ENCODE measurements around the gene CNTN4.

The CNTN4 gene

GRCh38 chr3:3080309-3080708, 981.6 kb downstream of the CNTN4 start:
- DNase-seq = no peak

- no peak for DNase-seq
Observed at GRCh38 chr3:3081381-3082233, 982.9 kb downstream of the CNTN4 start.

- no peak for DNase-seq
Observed at GRCh38 chr3:3082234-3082924, 983.7 kb downstream of the CNTN4 start.

DNA sequence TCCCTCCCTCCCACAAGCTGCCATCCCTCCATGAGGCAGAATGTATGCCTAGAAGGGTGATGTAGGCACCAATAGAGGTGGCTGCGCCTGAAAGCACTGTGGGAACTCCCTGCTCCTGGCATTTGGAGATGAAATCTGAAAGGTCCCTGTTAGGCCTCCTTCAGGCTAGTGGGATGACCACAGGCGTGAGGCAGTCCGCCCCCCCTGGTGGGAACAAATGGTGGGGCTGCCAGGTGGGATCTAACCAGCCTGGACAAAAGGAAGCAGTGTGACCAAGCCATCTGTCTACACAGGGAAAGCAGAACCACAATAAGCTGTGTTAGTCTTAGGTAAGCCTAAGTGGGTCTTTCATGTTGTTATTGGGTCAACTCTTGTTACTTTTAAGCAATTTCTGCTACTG, 986.2 kb downstream of the CNTN4 start:
- no peak for DNase-seq

- DNase-seq = no peak
Observed at GRCh38 chr3:3085782-3086181, 987.1 kb downstream of the CNTN4 start.

GRCh38 chr3:3086239-3086638, 987.6 kb downstream of the CNTN4 start:
- DNase-seq = no peak

- no peak for DNase-seq
Observed at GRCh38 chr3:3087279-3087678, 988.6 kb downstream of the CNTN4 start.

DNA sequence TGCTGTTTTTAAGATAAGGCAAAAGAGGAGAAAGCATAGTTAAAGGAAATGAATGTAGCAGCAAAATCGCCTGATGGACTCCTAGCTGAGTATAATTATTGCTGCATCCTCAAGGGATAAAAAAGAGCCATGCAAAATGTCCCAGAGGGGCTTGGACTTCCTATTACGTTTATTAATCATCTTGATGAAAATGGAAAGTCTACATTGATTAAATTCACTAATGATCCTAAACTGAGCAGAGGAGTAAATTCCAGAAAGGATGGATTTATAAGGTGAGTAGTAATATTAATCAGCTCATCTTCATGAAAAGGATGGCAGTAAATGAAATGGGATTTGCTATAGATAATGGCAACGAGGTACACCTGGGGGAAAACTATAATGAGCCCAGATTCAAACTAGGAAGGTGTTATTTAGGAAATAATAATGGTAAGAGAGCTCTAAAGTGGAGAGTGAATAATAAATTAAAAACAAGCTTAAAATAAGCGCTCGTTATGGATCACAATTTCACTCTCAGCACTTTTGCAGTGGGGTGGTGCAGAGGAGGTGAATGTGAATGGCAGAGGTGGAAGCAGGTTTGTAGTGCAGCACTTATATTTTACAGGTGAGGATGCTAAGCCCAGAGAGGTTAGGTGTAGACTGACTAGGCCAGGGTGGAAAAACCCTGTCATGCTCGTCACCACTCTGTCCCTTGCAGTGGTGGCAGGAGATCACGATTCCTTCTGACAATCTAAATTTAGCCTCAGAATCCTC, 989.2 kb downstream of the CNTN4 start:
- no peak for DNase-seq

DNA sequence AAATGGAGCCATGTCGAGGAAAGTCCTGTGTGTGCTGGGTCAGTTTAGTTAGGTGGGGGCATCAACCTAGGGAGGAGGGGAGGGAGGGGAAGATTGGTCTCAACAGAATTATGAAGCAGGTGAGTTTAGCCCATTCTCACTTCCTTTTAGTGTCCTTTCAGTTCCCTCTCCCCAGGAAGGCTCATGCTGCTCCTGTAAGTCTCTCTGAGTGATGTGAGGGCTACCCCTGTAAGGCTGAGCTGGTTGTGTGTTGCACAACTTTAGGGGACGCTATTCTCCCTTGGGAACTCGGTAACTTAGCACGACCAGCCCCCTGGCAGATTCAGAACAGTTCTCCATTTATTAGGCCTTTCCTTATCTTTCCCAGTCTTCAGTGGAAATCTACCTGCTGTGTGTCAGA, 990.4 kb downstream of the CNTN4 start:
- no peak for DNase-seq

DNA sequence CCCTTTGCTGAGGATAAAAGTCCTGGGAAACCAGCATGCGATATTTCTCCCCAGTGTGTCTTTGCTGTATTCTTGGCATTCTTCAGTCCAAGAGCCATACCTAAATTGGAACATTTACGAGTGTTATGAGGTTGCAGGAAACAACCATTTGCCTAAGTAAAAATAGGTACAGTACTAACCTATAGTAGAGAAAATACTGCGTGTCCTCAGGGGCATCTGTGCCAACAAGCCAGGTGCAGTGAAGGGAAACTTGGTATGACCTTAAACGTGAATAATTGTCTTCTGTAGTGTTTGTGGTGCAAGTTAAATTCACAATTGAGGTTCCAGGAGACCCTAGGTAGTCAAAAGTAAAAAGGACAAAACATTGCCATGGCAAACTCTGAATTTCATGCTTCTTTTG, 999.3 kb downstream of the CNTN4 start:
- DNase-seq = no peak

DNA sequence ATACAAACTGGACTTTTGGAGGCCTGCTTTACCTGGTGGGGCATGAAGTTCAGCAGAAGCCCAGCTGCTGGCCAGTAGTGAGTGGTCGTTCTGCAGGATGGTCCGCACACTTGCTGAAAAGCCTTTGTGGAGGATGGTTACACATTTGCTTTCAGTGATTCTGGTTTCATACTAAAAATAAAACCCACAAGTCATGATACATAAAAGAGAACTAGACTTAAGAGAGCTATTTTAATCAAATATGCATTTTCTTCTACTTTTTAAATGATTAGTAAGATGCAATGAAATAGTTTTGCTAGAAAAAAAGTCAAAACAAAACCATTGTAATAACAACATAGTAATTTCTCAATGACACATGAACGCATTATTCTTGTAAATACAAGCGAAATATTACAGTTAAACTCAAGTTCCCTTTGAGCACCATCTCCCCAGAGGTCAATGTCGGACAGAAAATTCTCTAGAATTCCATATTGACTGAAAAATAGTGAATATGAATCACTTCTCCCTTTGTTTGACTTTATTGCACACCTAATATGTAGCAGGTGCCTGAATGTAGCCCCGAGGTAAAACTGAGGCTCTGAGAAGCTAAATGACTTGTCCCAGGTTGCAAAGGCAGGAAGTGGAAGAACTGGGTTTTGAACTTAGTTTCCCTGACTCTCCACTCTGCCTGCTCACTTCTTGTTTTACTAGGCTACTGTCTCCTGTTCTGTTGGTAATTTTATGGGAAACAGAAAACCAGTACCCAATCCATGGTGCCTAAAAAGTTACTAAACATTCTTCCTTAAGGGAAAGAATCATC, 1003.2 kb downstream of the CNTN4 start:
- no peak for DNase-seq

DNA sequence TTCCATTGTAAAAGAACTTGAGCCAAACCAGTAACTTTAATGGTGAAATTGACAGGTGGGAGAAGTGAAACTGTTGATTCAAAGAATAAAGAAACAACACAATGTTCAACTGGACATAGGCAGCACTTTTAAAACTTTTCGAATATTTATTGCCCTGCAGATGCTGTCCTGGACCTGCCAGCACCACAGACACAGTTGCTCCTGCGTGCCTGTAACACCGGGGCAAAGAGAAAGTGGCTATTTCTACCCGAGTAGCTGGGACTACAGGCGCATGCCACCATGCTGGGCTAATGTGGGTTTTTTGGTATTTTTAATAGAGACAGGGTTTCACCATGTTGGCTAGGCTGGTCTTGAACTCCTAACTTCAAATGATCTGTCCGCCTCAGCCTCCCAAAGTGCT, 1004.1 kb downstream of the CNTN4 start:
- no peak for DNase-seq

- DNase-seq = no peak
Observed at GRCh38 chr3:3105246-3105645, 1006.6 kb downstream of the CNTN4 start.

DNA sequence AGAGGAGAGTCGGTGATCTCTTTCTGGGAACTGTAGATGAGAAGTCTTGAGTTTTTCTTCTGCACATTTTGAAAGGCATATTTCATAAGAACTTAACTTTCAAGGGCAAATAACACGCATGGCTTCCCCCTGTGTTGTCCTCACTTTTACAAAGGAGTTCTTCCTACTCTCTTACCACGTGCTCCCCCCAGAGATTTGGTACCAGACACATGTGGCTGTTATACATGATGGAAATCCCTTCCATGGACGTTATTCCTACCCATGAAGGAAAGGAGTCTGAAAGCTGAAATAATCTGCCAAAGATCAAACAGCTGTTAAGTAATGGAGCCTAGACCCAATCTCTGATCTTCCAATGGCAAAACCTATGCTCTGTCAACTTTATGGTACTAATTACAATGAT, 1007.1 kb downstream of the CNTN4 start:
- DNase-seq = no peak

GRCh38 chr3:3107181-3107580, 1008.5 kb downstream of the CNTN4 start:
- no peak for DNase-seq
